K562 (cell line): ENCODE data around the gene PPARD. TPM values are rescaled to one million over a fixed set of nuclear protein-coding genes. Genes with fewer than 3 reads are reported as not detected.

Experiments
- ATAC-seq: fragments of 200-7000 bp; cut with Tn5 transposase; 3 replicates; pipeline ENCODE4 v1.9.1; 2020; ENCODE audit warnings: moderate library complexity
- BruUV-seq: library from RNA; stranded (reverse); fragments of 400-500 nt; replicated peaks from 2 replicates; lab custom pipeline; 2021; lab: Mats Ljungman, UMichigan
- CTCF ChIA-PET: fragments of 300-600 bp; formaldehyde crosslinking; extraction: SDS; loops from one replicate; lab custom pipeline; 2021; ENCODE audit warnings: low intra/inter-chr PET ratio; lab: Yijun Ruan, JAX
- POLR2A ChIA-PET: fragments of 300-600, 350-650 bp; sonication (Branson Sonifier 250); formaldehyde crosslinking; extraction: SDS; loops from one replicate; lab custom pipeline; 2021; ENCODE audit warnings: antibody characterized with exemption, inconsistent platforms; lab: Yijun Ruan, JAX
- DNase-seq, 4 experiments: peaks; one replicate each; pipeline versions ENCODE4 v3.0.0 to v3.0.0-alpha.2; 2011 to 2018; ENCODE audit warnings: low spot score in 3 of 4, mixed read lengths in 3 of 4; ENCODE audit errors: extremely low read depth in 1 of 4
- FAIRE-seq: peaks from 2 replicates; lab custom pipeline; 2011; peaks lifted over from hg19 to GRCh38; lab: Jason Lieb, UNC
- H2AFZ ChIP-seq: 2 replicates; pipeline ENCODE4 v1.6.0; 2011; ENCODE audit warnings: low read depth, low read length, control low read depth, inconsistent platforms
- H3K27ac ChIP-seq: fragments of 200-600 bp; 3 replicates; pipeline ENCODE4 v1.8.0; 2011; ENCODE audit warnings: low read depth, mild to moderate bottlenecking, control low read depth, inconsistent platforms, low read length, moderate library complexity, mixed read lengths; ENCODE audit errors: extremely low read depth
- H3K27me3 ChIP-seq, 2 experiments: fragments of 300-600 bp in 1 of 2; 2 replicates in 1 of 2; 3 replicates in 1 of 2; pipeline versions ENCODE4 v1.6.0 to v1.8.0; 2011; ENCODE audit warnings: inconsistent platforms in 2 of 2, low read length in 2 of 2, mild to moderate bottlenecking in 1 of 2, mixed read lengths in 1 of 2, moderate library complexity in 1 of 2; ENCODE audit not compliant: control insufficient read depth in 2 of 2, insufficient read depth in 2 of 2
- H3K36me3 ChIP-seq: fragments of 300-600 bp; 3 replicates; pipeline ENCODE4 v1.8.0; 2011; ENCODE audit warnings: mild to moderate bottlenecking, low read length, inconsistent platforms; ENCODE audit not compliant: control insufficient read depth, insufficient read depth
- H3K4me1 ChIP-seq, 2 experiments: fragments of 200-600 bp in 1 of 2; replicated peaks in 1 of 2; 2 replicates in 1 of 2; 3 replicates in 1 of 2; pipeline versions ENCODE4 v1.5.1 to v1.8.0; 2011; ENCODE audit warnings: inconsistent platforms in 2 of 2, low read length in 2 of 2, mild to moderate bottlenecking in 1 of 2, mixed read lengths in 1 of 2, moderate library complexity in 1 of 2; ENCODE audit not compliant: control insufficient read depth in 2 of 2, insufficient read depth in 2 of 2
- H3K4me2 ChIP-seq: 2 replicates; pipeline ENCODE4 v1.6.1; 2011; ENCODE audit warnings: low read length, control low read depth, inconsistent platforms, mixed read lengths; ENCODE audit not compliant: insufficient read depth
- H3K4me3 ChIP-seq: fragments of 200-600 bp; sonication (generic), shearing (Covaris generic); 2 replicates; pipeline ENCODE4 v1.5.1; 2016; ENCODE audit warnings: control low read depth, inconsistent platforms
- H3K79me2 ChIP-seq: fragments of 200-600 bp; 3 replicates; pipeline ENCODE4 v1.8.0; 2011; ENCODE audit warnings: low read length, inconsistent platforms; ENCODE audit not compliant: control insufficient read depth, insufficient read depth
- H3K9ac ChIP-seq, 2 experiments: 2 replicates each; pipeline versions ENCODE4 v1.6.0 to v1.6.1; 2011; ENCODE audit warnings: low read depth in 2 of 2, low read length in 2 of 2, control low read depth in 1 of 2, inconsistent platforms in 1 of 2, mild to moderate bottlenecking in 1 of 2, mixed read lengths in 1 of 2; ENCODE audit not compliant: insufficient read depth in 1 of 2
- H3K9me1 ChIP-seq: one replicate; pipeline ENCODE4 v1.6.0; 2011; ENCODE audit warnings: inconsistent platforms, mild to moderate bottlenecking, low read length, moderate library complexity; ENCODE audit not compliant: control insufficient read depth, insufficient read depth
- H3K9me3 ChIP-seq: replicated peaks from 2 replicates; pipeline ENCODE4 v1.5.1; 2011; ENCODE audit warnings: low read depth, low read length, inconsistent platforms; ENCODE audit not compliant: control insufficient read depth, insufficient read depth
- H4K20me1 ChIP-seq: replicated peaks from 2 replicates; pipeline ENCODE4 v1.6.1; 2011; ENCODE audit warnings: low read length, inconsistent platforms, mixed read lengths; ENCODE audit not compliant: control insufficient read depth, insufficient read depth
- DLX4 ChIP-seq: fragments of 250-450 bp; sonication (Bioruptor Pico); IDR thresholded peaks from 2 replicates; pipeline ENCODE4 v1.6.1; 2021; ENCODE audit warnings: mild to moderate bottlenecking
- EP400 ChIP-seq: fragments of 450-650 bp; IDR thresholded peaks from 2 replicates; pipeline ENCODE4 v1.6.1; 2017; ENCODE audit warnings: antibody characterized with exemption, mild to moderate bottlenecking, moderate library complexity
- FOXK1 ChIP-seq: sonication (generic); formaldehyde crosslinking; IDR thresholded peaks from 2 replicates; pipeline ENCODE4 v1.8.0; 2022; ENCODE audit warnings: missing genetic modification reagents, mild to moderate bottlenecking, borderline replicate concordance
- GTF2F1 ChIP-seq: IDR thresholded peaks from 2 replicates; pipeline ENCODE4 v1.6.1; 2011; ENCODE audit warnings: low read depth, low read length, improper control_type of control experiment
- HDGF ChIP-seq: fragments of 450-650 bp; IDR thresholded peaks from 2 replicates; pipeline ENCODE4 v1.6.1; 2016
- KDM1A ChIP-seq, 2 experiments: fragments of 450-650 bp; IDR thresholded peaks; 2 replicates each; pipeline ENCODE4 v1.6.1; 2016; ENCODE audit warnings: mild to moderate bottlenecking in 2 of 2
- MCM7 ChIP-seq, 2 experiments: fragments of 450-650 bp; IDR thresholded peaks; 2 replicates each; pipeline ENCODE4 v1.6.1; 2016 to 2018
- NKRF ChIP-seq: fragments of 450-650 bp; IDR thresholded peaks from 2 replicates; pipeline ENCODE4 v1.6.1; 2016; ENCODE audit warnings: borderline replicate concordance
- NR2C2 ChIP-seq, 2 experiments: fragments of 200-800 bp in 1 of 2; sonication (Bioruptor generic) in 1 of 2; sonication (generic) in 1 of 2; formaldehyde crosslinking in 1 of 2; IDR thresholded peaks; 2 replicates each; pipeline versions ENCODE4 v1.6.1 to v1.8.0; 2016 to 2022; ENCODE audit warnings: mild to moderate bottlenecking in 1 of 2, missing compliant biosample characterization in 1 of 2, missing genetic modification characterization in 1 of 2, missing genetic modification reagents in 1 of 2
- PCBP2 ChIP-seq: fragments of 200-400 bp; formaldehyde crosslinking; IDR thresholded peaks from 2 replicates; pipeline ENCODE4 v1.6.1; 2018; ENCODE audit warnings: low read length, low read depth, mild to moderate bottlenecking, moderate library complexity; ENCODE audit not compliant: poor library complexity, severe bottlenecking
- POLR2AphosphoS2 ChIP-seq: IDR thresholded peaks from 2 replicates; pipeline ENCODE4 v1.6.1; 2012; ENCODE audit warnings: low read length, improper control_type of control experiment
- TSC22D4 ChIP-seq: fragments of 450-650 bp; IDR thresholded peaks from 2 replicates; pipeline ENCODE4 v1.6.1; 2016; ENCODE audit warnings: missing genetic modification characterization, missing biosample characterization, control low read depth
- ZBTB17 ChIP-seq: fragments of 450-650 bp; formaldehyde crosslinking; IDR thresholded peaks from 2 replicates; pipeline ENCODE4 v1.4.0; 2020; ENCODE audit warnings: mild to moderate bottlenecking
- ZFX ChIP-seq: sonication (generic); formaldehyde crosslinking; IDR thresholded peaks from 2 replicates; pipeline ENCODE4 v1.8.0; 2022; ENCODE audit warnings: mild to moderate bottlenecking, missing genetic modification reagents, moderate library complexity
- ZKSCAN1 ChIP-seq: fragments of 150-350 bp; IDR thresholded peaks from 2 replicates; pipeline ENCODE4 v1.6.1; 2016; ENCODE audit warnings: low read depth, low read length
- ZNF551 ChIP-seq: fragments of 250-450 bp; sonication (Bioruptor Pico); IDR thresholded peaks from 2 replicates; pipeline ENCODE4 v1.5.0; 2021; ENCODE audit warnings: mild to moderate bottlenecking, moderate library complexity
- ZNF764 ChIP-seq: fragments of 250-450 bp; sonication (Bioruptor Pico); IDR thresholded peaks from 2 replicates; pipeline ENCODE4 v1.4.0; 2020; ENCODE audit warnings: low read depth, mild to moderate bottlenecking, moderate library complexity
- WGBS: fragments of 100-300 bp; shearing (Covaris generic); methylation state at CpG from one replicate; pipeline ENCODE4 v1.1.6; 2016; ENCODE audit warnings: low coverage, mixed read lengths; ENCODE audit not compliant: insufficient coverage; ENCODE audit errors: missing lambda C conversion rate; 5-methylcytosine and 5-hydroxymethylcytosine counted together
- in situ Hi-C: fragments of 300-500 bp; cut with MboI; formaldehyde crosslinking; loops from 4 replicates; pipeline ENCODE4 v1.15.0; 2018; ENCODE audit warnings: inconsistent platforms, mixed read lengths
- intact Hi-C: fragments of 100-400 bp; cut with micrococcal nuclease; formaldehyde crosslinking; loops from 2 replicates; pipeline ENCODE4 v1.14.2; 2022
- polyA plus RNA-seq, 8 experiments: library from polyadenylated mRNA; depleted of rRNA in 4 of 8; stranded (reverse) in 5 of 8; unstranded in 3 of 8; fragments of >200 nt; fragmentation: Nextera tagmentation in 2 of 8; fragmentation: Illumina TruSeq in 1 of 8; extraction: Ambion mirVana in 2 of 8; extraction: Trizol in 1 of 8; gene quantifications; 2 replicates each; pipeline versions ENCODE4 v1.2.1 to v1.2.3, GENCODE V29; 2011 to 2014; ENCODE audit warnings: inconsistent platforms in 1 of 8, missing spikeins in 1 of 8
- total RNA-seq, 7 experiments: library from RNA; depleted of rRNA in 6 of 7; stranded (reverse); fragments of >200 nt in 6 of 7; fragmentation: Illumina TruSeq in 2 of 7; extraction: Trizol in 2 of 7; gene quantifications; 2 replicates each; pipeline versions ENCODE4 v1.2.1 to v1.2.3, GENCODE V29; 2011 to 2021; ENCODE audit warnings: low replicate concordance in 1 of 7

Gene PPARD
- total and polyA plus RNA-seq, 9 of the 15 experiments (the other 6 are each of a cell fraction or from before 2014, with no cell fraction given), result 0.14 to 13.2 (median 3.8) TPM

- 0 out of 2 replicates have a peak, but pooled peaks have one; percentile 33 for TF ChIP-seq TSC22D4 (tag)
- no peak for TF ChIP-seq ZNF764 (CRISPR knock-in tag)
- no peak for TF ChIP-seq EP400
- no peak for TF ChIP-seq GTF2F1
- TF ChIP-seq ZKSCAN1, result no peak
- no peak for TF ChIP-seq FOXK1 (CRISPR knock-in tag)
- no peak for TF ChIP-seq NKRF
- peak; percentile 54 to 58 for TF ChIP-seq KDM1A (IDR thresholded peaks at IDR 0.05)
- TF ChIP-seq HDGF, result no peak
- TF ChIP-seq ZBTB17 (CRISPR knock-in tag), result no peak
These were observed 23.8 kb downstream of the PPARD start (continued) for GRCh38 chr6:35366204-35366596.

- no TSS peak for BruUV-seq
- no peak for ATAC-seq
These were observed 25.3 kb downstream of the PPARD start for GRCh38 chr6:35367646-35368037.

More at GRCh38 chr6:35367646-35368037, 25.3 kb downstream of the PPARD start:
- no peak for TF ChIP-seq PCBP2
- no peak for TF ChIP-seq MCM7 (IDR thresholded peaks at IDR 0.05)
- TF ChIP-seq NR2C2 (CRISPR knock-in tag; IDR thresholded peaks at IDR 0.05), result no peak
- no peak for TF ChIP-seq NR2C2 (tag; IDR thresholded peaks at IDR 0.05)
- TF ChIP-seq DLX4 (CRISPR knock-in tag), result no peak
- no peak for TF ChIP-seq ZNF551 (CRISPR knock-in tag)
- TF ChIP-seq ZFX (CRISPR knock-in tag), result no peak
- TF ChIP-seq POLR2AphosphoS2, result no peak
- in situ Hi-C loops, result no loop called here
- no peak overlapping the region for H3K4me2 ChIP-seq
- no peak overlapping the region for H3K27ac ChIP-seq
- no peaks in the 10 kb centered on the region for H3K9me1 ChIP-seq
- WGBS, result 72% methylated on average over 5 of the region's 5 CpGs
- H3K4me1 ChIP-seq, result peaks cover 29 to 71% of the 10 kb centered on the region in 2 experiments
- peaks cover 41% of the 10 kb centered on the region for H3K79me2 ChIP-seq
- ChIA-PET POLR2A (interaction anchor here (0.6 to 1.9 kb wide), 3 partner anchors 9 to 624 kb away, joined by 3 to 5 read pairs (median 3); no protein-coding TSS in a partner anchor), CTCF (no interaction called here)
- no peaks in the 10 kb centered on the region for H3K27me3 ChIP-seq
- peaks cover 8% of the 10 kb centered on the region; the same call in 1 of the 2 replicates for H4K20me1 ChIP-seq
- intact Hi-C loops, result no loop called here
- H3K36me3 ChIP-seq, result no peaks in the 10 kb centered on the region; the same call in 2 of the 3 replicates
- DNase-seq (no peak), FAIRE-seq (no peak)
- no peak overlapping the region for H3K4me3 ChIP-seq
- no peaks in the 10 kb centered on the region for H3K9me3 ChIP-seq
- peak overlapping the region in 1 of 2 experiments; percentile 22; a peak in 1 of 4 replicates for H3K9ac ChIP-seq
- H2AFZ ChIP-seq, result no peak overlapping the region
